ENCODE data around the gene PF4V1.

Gene PF4V1

GRCh38 chr4:73860181-73860580, 7.1 kb downstream of the PF4V1 start:
- no peak for TF ChIP-seq CTCF (IDR thresholded peaks at IDR 0.05; ENCODE audit: low read depth, low read length)
- no peak for DNase-seq (ENCODE audit: low read depth in 2 of 2)
- H3K4me3 ChIP-seq (replicated peaks in 1 of 2; ENCODE audit: low read depth in 2 of 2, low read length in 2 of 2) = no peak overlapping the region

GRCh38 chr4:73860917-73861316, 7.8 kb downstream of the PF4V1 start:
- no peak overlapping the region for H3K4me3 ChIP-seq (replicated peaks in 1 of 2; ENCODE audit: low read depth in 2 of 2, low read length in 2 of 2)
- TF ChIP-seq CTCF (IDR thresholded peaks at IDR 0.05; ENCODE audit: low read depth, low read length) = no peak
- peak in 1 of 2 donors; percentile 54 for DNase-seq (ENCODE audit: low read depth in 2 of 2)

GRCh38 chr4:73862322-73862721, 9.2 kb downstream of the PF4V1 start:
- DNase-seq (ENCODE audit: low read depth in 2 of 2) = no peak
- H3K4me3 ChIP-seq (replicated peaks in 1 of 2; ENCODE audit: low read depth in 2 of 2, low read length in 2 of 2) = no peak overlapping the region
- TF ChIP-seq CTCF (IDR thresholded peaks at IDR 0.05; ENCODE audit: low read depth, low read length) = no peak

GRCh38 chr4:73864365-73864764, 11.3 kb downstream of the PF4V1 start:
- TF ChIP-seq CTCF (IDR thresholded peaks at IDR 0.05; ENCODE audit: low read depth, low read length) = peak; percentile 44
- no peak overlapping the region for H3K4me3 ChIP-seq (replicated peaks in 1 of 2; ENCODE audit: low read depth in 2 of 2, low read length in 2 of 2)
- no peak for DNase-seq (ENCODE audit: low read depth in 2 of 2)

- DNase-seq (ENCODE audit: low read depth in 2 of 2) = peak in 1 of 2 donors; percentile 55
- H3K4me3 ChIP-seq (replicated peaks in 1 of 2; ENCODE audit: low read depth in 2 of 2, low read length in 2 of 2) = no peak overlapping the region
- no peak for TF ChIP-seq CTCF (IDR thresholded peaks at IDR 0.05; ENCODE audit: low read depth, low read length)
Observed at GRCh38 chr4:73864961-73865360, 11.9 kb downstream of the PF4V1 start.

- H3K4me3 ChIP-seq (replicated peaks in 1 of 2; ENCODE audit: low read depth in 2 of 2, low read length in 2 of 2) = no peak overlapping the region
- TF ChIP-seq CTCF (IDR thresholded peaks at IDR 0.05; ENCODE audit: low read depth, low read length) = no peak
- DNase-seq (ENCODE audit: low read depth in 2 of 2) = no peak
Observed at GRCh38 chr4:73865431-73866096, 12.5 kb downstream of the PF4V1 start.

GRCh38 chr4:73866246-73866645, 13.2 kb downstream of the PF4V1 start:
- no peak for DNase-seq (ENCODE audit: low read depth in 2 of 2)
- H3K4me3 ChIP-seq (replicated peaks in 1 of 2; ENCODE audit: low read depth in 2 of 2, low read length in 2 of 2) = no peak overlapping the region
- no peak for TF ChIP-seq CTCF (IDR thresholded peaks at IDR 0.05; ENCODE audit: low read depth, low read length)

All from cardiac fibroblast (primary cell).